SH-SY5Y (cell line): ENCODE results near the gene HTR2B.

ENCODE experiments used
- GATA2 ChIP-seq: IDR thresholded peaks from 2 replicates; pipeline ENCODE4 v1.6.1; 2011; ENCODE audit warnings: mild to moderate bottlenecking, low read depth, low read length
- GATA3 ChIP-seq: IDR thresholded peaks from 2 replicates; pipeline ENCODE4 v1.6.1; 2011; ENCODE audit warnings: low read depth, mild to moderate bottlenecking, low read length, moderate library complexity

HTR2B gene

DNA sequence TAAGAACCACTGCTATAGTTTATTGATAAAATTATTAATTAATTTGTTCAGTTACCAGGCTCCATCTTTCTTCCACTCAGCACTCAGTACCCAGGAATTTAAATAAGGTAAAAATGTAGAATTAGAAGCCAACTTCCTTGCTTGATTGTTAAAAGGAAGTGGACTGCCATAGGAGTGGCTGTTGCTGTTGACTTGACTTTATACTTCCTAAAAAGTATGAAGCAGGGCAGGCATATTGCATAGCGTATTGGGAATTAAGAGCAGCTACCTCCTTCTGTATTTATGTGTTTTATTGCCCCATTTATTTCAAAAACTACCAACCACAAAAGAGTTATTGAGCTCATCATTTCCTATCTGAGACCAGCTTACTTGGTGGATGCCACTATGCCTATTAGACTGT, 40.3 kb downstream of the HTR2B start:
- no peak for TF ChIP-seq GATA2
- no peak for TF ChIP-seq GATA3

- TF ChIP-seq GATA3 (no peak), GATA2 (no peak)
Measured at GRCh38 chr2:231069379-231070054, 55.3 kb downstream of the HTR2B start.

GRCh38 chr2:231068525-231069222, 56.2 kb downstream of the HTR2B start:
- no peak for TF ChIP-seq GATA2

GRCh38 chr2:231065966-231066365, 58.9 kb downstream of the HTR2B start:
- TF ChIP-seq GATA3 (no peak), GATA2 (no peak)

DNA sequence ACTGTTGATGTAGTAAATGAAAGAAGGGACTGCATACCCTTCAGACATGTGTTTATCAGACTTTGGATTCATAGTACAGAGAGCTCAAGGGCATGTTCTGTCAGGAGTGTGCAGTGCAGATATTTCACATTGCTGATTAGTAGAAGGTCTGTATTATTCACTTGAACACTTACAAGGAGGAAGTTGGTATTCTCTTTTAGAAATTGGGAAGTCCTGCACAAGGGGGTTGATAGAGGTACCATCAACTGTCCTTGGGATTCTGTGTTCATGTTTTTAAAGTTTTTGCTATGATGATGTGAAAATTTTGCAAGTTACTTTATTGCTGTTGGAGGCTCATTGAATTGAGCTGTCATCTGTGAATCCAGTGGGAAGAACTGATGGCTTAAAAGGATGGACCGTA, 61.5 kb downstream of the HTR2B start:
- TF ChIP-seq GATA3 (no peak), GATA2 (no peak)

GRCh38 chr2:231062776-231063175, 62.1 kb downstream of the HTR2B start:
- TF ChIP-seq GATA3 (no peak), GATA2 (no peak)

- TF ChIP-seq GATA2 (no peak), GATA3 (no peak)
Measured at GRCh38 chr2:231059756-231060155, 65.1 kb downstream of the HTR2B start.

DNA sequence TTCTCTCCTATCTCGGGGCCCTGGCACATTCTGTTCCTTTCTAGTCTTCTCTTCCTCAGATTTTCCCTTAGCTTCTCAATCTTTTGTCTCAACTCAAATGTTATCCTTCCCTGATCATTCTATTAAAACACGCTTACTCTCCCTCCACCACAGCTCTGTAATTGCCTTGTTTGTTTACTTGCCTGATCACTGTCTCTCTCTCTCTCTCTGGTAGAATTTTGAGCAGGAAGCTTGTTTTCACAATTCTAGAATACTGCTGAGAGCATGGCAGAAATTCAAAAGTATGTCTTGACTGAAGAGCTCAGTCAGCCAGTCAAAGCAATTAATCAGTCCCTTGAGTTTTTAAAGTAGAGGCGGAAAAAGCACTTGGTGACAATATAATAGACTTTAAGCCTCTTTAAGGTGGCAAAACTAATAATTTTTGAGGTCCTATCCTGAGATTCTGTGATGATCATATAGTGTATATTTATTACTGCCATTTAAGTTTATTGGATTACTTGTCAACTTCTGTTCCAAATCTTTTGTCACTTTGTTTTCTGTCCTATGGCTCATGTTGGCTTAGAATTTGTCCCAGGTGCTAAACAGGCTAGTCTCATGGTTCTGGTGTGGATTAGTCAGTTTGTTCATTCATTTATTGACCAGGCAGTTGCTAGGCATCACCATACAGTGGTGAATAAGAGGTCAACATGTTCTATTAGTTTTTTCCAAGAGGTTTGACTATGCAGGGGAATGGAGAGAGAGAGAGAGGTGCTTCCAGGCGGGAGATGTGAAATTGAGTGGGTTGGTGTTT, 65.9 kb downstream of the HTR2B start:
- no peak for TF ChIP-seq GATA3
- TF ChIP-seq GATA2 = no peak
